Right cardiac atrium (tissue), 5 donors: ENCODE results near the gene LAMTOR2. TPM values are rescaled to one million over a fixed set of nuclear protein-coding genes. Genes with fewer than 3 reads are reported as not detected.

Experiments used
- ATAC-seq, 2 donors: fragments of 200-7000 bp; cut with Tn5 transposase; one replicate each; pipeline versions ENCODE4 v1.8.0 to v1.9.1; 2020; ENCODE audit warnings: moderate library complexity in 2 of 2, mild to moderate bottlenecking in 1 of 2
- DNase-seq, 3 donors: peaks; one replicate each; pipeline ENCODE4 v3.0.0-alpha.2; 2020
- H3K27ac ChIP-seq: one replicate; pipeline ENCODE4 v1.5.1; 2013; ENCODE audit warnings: mild to moderate bottlenecking, low read length, control low read depth, moderate library complexity
- H3K27me3 ChIP-seq: one replicate; pipeline ENCODE4 v1.6.1; 2013; ENCODE audit not compliant: control insufficient read depth, insufficient read depth
- H3K4me1 ChIP-seq: one replicate; pipeline ENCODE4 v1.6.1; 2013; ENCODE audit warnings: low read length; ENCODE audit not compliant: control insufficient read depth, insufficient read depth
- H3K4me3 ChIP-seq: one replicate; pipeline ENCODE4 v1.5.1; 2013; ENCODE audit warnings: low read length, control low read depth
- H3K9me3 ChIP-seq: one replicate; pipeline ENCODE4 v1.6.1; 2013; ENCODE audit warnings: low read length; ENCODE audit not compliant: control insufficient read depth
- WGBS: extraction: QIAGEN DNeasy Blood & Tissue Kit; methylation state at CpG from one replicate; pipeline ENCODE4 v1.1.7; 2013; 5-methylcytosine and 5-hydroxymethylcytosine counted together
- intact Hi-C, 4 donors: fragments of 100-400 bp; cut with DNase I; formaldehyde crosslinking; loops; one replicate each; pipeline versions ENCODE4 v1.11.0 to v1.14.0; 2022 to 2023
- long read RNA-seq, 4 donors: library from polyadenylated mRNA; unstranded; transcript quantifications; one replicate each; pipeline ENCODE4 v2.0.0, GENCODE V29; 2020 to 2021
- polyA plus RNA-seq: library from polyadenylated mRNA; stranded (reverse); fragments of 200-250 nt; gene quantifications from one replicate; pipeline ENCODE4 v1.2.3, GENCODE V29; 2013
- total RNA-seq, 4 donors: library from RNA; stranded (reverse); fragmentation: NEBNext Ultra II Directional; extraction: Animal tissue kit (Norgen Biotek cat#: 25700); gene quantifications; one replicate each; pipeline ENCODE4 v1.2.1, GENCODE V29; 2021
- donor health status: healthy with polysubstance abuse.
- donor health status: DM: no; HTN: yes; CAD: no.
- donor health status: DM: no; HTN: no; CAD: no.
- donor health status: DM: no; HTN: yes; CAD: no; lungs with severe emphysema.
- donor health status: DM: yes; HTN: yes; CAD: no.

The LAMTOR2 gene
- total RNA-seq = 10 to 100 TPM; 43.8 to 55.2 (median 51.5) TPM
- polyA plus RNA-seq = 100 TPM
- long read RNA-seq, donor 1, transcript LAMTOR2-203 (4 exons, 655 nt) = major isoform, 36 of 44 reads
- long read RNA-seq, donor 1, partial matches to known transcripts = 0 of 44 reads
- long read RNA-seq, donor 1, other reads (novel, unspliced or antisense) = 1 of 44 reads
- long read RNA-seq, donor 2, transcript LAMTOR2-203 (4 exons, 655 nt) = major isoform, 25 of 30 reads
- long read RNA-seq, donor 2, partial matches to known transcripts = 1 of 30 reads
- long read RNA-seq, donor 2, other reads (novel, unspliced or antisense) = 0 of 30 reads
- long read RNA-seq, donor 3, transcript LAMTOR2-203 (4 exons, 655 nt) = major isoform, 19 of 20 reads
- long read RNA-seq, donor 3, partial matches to known transcripts = 0 of 20 reads
- long read RNA-seq, donor 3, other reads (novel, unspliced or antisense) = 0 of 20 reads
- long read RNA-seq, donor 4, transcript LAMTOR2-203 (4 exons, 655 nt) = major isoform, 23 of 30 reads
- long read RNA-seq, donor 4, partial matches to known transcripts = 1 of 30 reads
- long read RNA-seq, donor 4, other reads (novel, unspliced or antisense) = 1 of 30 reads

- ATAC-seq (peak; percentile 92 to 94), DNase-seq (peak; percentile 99 to 100 (median 99))
- Histone ChIP-seq H3K4me1 (no peaks in the 10 kb centered on the region), H3K27me3 (no peaks in the 10 kb centered on the region), H3K27ac (peak within 1 kb of the TSS; percentile 99), H3K9me3 (no peaks in the 10 kb centered on the region), H3K4me3 (peak within 1 kb of the TSS; percentile 64)
- intact Hi-C loops = loop anchor here in 1 of 4 donors (10.0 kb wide), 1 partner anchor 50 kb away; no protein-coding TSS in a partner anchor
- WGBS = under 1% methylated on average over 53 of the region's 53 CpGs
Measured at GRCh38 chr1:156054500-156055280, at the start of gene LAMTOR2. Gene LAMTOR2, plus strand, starts transcription at chr1:156054782. Its CDS starts 108 bp downstream, at chr1:156054890.

DNA sequence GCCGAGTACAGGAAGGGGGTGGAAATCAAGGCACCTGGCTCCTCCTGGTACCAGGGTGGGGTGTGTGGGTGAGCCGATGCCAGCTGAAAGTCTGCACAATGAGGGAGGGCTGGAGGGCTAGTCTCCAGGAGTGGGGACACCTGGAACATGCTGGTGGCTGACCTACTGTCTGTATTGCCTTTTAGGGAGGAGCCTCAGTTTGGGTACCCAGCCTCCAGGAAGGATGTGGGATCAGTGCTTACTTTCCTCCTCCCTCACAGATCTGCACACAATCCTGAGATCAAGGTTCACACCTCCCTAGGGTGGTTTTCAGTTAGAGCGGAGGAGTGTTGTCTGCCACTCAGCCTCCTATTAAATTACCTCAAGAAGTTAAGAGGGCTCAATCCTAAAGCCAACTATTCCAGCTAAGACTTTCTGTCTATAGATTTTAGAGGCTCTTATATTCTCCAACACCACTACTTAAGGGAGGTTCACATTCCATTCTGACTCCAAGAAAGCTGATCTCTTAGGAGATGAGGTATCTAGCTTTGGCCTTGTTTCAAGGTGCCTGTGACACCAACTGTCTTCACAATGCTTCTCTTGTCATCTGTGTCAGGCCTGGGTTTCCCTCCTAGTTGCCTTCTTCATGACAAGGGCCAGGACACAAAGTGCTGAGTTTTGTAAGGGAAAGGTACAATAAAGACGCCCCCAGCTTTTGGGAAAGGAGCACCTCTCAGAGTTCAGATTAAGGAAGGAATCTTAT, 49.6 kb upstream of the LAMTOR2 start:
- DNase-seq (no peak), ATAC-seq (no peak)
- H3K4me3 ChIP-seq = no peak overlapping the region
- no peak overlapping the region for H3K27ac ChIP-seq
- no peaks in the 10 kb centered on the region for H3K4me1 ChIP-seq
- intact Hi-C loops = loop anchor here in 1 of 4 donors (10.0 kb wide), 1 partner anchor 50 kb away; the partner anchor contains the start of genes LAMTOR2 and UBQLN4
- H3K27me3 ChIP-seq = no peaks in the 10 kb centered on the region
- 65% methylated on average over 4 of the region's 4 CpGs for WGBS
- H3K9me3 ChIP-seq = no peaks in the 10 kb centered on the region

DNA sequence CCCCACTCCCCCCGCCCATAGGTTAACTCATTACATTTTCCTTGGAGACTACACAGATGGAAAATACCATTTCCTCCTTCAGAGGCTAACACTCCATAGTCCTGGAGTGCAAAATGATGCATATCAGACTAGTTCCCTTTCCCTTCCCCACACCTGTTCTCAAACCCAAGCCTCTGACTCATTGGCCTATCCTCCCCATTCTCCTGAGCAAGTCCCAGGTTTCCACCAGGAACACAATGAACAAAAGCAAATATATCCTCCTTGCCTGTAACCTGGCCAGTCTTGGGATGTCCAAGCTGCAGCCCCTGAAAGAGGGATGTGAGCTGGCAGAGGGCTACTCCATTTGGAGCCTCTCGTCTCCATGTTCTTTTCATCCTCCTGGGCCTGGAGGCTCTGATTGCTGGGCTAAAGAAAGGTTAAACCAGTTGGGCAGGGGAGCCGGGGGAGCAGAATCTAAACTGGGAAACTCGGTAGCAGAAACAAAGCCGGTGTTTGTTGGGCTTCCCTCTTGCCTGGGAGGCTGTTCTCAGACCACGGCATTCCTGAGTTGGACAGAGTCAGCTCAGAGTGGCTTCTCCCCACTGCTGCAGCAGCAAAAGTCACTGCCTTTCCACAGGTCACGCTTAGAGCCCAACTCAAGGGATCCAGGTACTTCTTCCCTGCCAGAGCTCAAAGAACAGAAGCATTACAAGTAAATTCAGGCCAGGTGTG, 47.8 kb upstream of the LAMTOR2 start:
- ATAC-seq (no peak), DNase-seq (no peak)
- H3K9me3 ChIP-seq = peaks cover 2% of the 10 kb centered on the region
- no peaks in the 10 kb centered on the region for H3K4me1 ChIP-seq
- no peaks in the 10 kb centered on the region for H3K27me3 ChIP-seq
- H3K27ac ChIP-seq = no peak overlapping the region
- intact Hi-C loops = loop anchor here in 1 of 4 donors (10.0 kb wide), 1 partner anchor 48 kb away; the partner anchor contains the start of genes LAMTOR2 and UBQLN4
- WGBS = 54% methylated on average over 7 of the region's 7 CpGs
- no peak overlapping the region for H3K4me3 ChIP-seq

DNA sequence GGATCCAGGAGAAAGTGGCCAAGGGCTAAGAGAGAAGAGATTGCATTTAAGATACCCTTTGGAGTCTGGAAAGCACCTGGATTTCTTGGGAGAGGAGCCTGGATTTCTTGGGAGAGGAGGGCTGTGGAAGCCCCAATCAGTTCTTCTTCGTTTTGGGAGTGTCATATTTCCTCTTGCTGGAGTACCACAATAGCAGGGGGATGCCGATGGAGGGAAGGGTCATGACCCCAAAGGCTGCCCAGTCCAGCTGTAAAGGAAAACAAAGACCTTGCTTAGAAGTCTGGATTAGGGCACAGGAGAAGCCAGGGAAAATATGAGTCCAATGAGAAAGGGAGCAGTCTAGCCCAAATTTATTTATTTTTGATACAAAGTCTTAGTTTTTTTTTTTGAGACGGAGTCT, 45.2 kb upstream of the LAMTOR2 start:
- H3K4me3 ChIP-seq = no peak overlapping the region
- DNase-seq = no peak
- WGBS = 49% methylated on average over 3 of the region's 3 CpGs
- H3K27me3 ChIP-seq = no peaks in the 10 kb centered on the region
- intact Hi-C loops = loop anchor here in 1 of 4 donors (10.0 kb wide), 1 partner anchor 45 kb away; the partner anchor contains the start of genes LAMTOR2 and UBQLN4
- H3K9me3 ChIP-seq = peaks cover 2% of the 10 kb centered on the region
- ATAC-seq = no peak
- H3K4me1 ChIP-seq = no peaks in the 10 kb centered on the region
- no peak overlapping the region for H3K27ac ChIP-seq

- H3K4me3 ChIP-seq = no peak overlapping the region
- H3K9me3 ChIP-seq = peaks cover 2% of the 10 kb centered on the region
- ATAC-seq (no peak), DNase-seq (no peak)
- H3K27me3 ChIP-seq = no peaks in the 10 kb centered on the region
- H3K27ac ChIP-seq = no peak overlapping the region
- intact Hi-C loops = no loop called here
- H3K4me1 ChIP-seq = no peaks in the 10 kb centered on the region
- 89% methylated on average over 4 of the region's 4 CpGs for WGBS
Measured at GRCh38 chr1:156012051-156012817, 42.3 kb upstream of the LAMTOR2 start.

- H3K9me3 ChIP-seq = peaks cover 2% of the 10 kb centered on the region
- H3K4me1 ChIP-seq = no peaks in the 10 kb centered on the region
- ATAC-seq = no peak
- H3K4me3 ChIP-seq = no peak overlapping the region
- 91% methylated on average over 7 of the region's 7 CpGs for WGBS
- intact Hi-C loops = no loop called here
- H3K27ac ChIP-seq = no peak overlapping the region
- no peaks in the 10 kb centered on the region for H3K27me3 ChIP-seq
- DNase-seq = no peak
Measured at GRCh38 chr1:156014829-156015228, 39.8 kb upstream of the LAMTOR2 start.

DNA sequence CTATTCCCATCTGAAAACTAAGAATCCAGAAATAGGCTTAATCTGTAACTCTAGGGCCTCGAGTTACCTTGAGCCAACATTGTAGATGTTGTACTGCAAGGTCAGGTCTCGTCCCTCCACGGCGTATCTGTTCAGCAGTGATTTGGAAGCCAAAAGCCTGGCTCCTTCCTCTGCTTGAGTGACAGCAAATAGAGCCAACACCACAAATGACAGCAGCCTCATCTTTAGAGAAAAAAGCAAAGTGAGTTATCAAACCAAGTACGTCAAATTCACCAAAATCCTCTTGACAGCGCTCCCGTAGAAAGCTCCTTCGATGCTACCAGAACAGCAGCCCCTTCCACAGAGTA, 34.7 kb upstream of the LAMTOR2 start:
- H3K27me3 ChIP-seq = no peaks in the 10 kb centered on the region
- no peaks in the 10 kb centered on the region for H3K4me1 ChIP-seq
- no peaks in the 10 kb centered on the region for H3K9me3 ChIP-seq
- ATAC-seq (no peak), DNase-seq (no peak)
- intact Hi-C loops = no loop called here
- H3K27ac ChIP-seq = peak overlapping the region; percentile 15
- H3K4me3 ChIP-seq = peak overlapping the region; percentile 88
- WGBS = 27% methylated on average over 8 of the region's 8 CpGs

- H3K4me3 ChIP-seq = peak within 1 kb of the TSS; percentile 88
- peak within 1 kb of the TSS; percentile 88 for H3K27ac ChIP-seq
- no peaks in the 10 kb centered on the region for H3K9me3 ChIP-seq
- no peaks in the 10 kb centered on the region for H3K27me3 ChIP-seq
- 0% methylated on average over 45 of the region's 45 CpGs for WGBS
- DNase-seq = peak; percentile 87 to 92 (median 90)
- H3K4me1 ChIP-seq = no peaks in the 10 kb centered on the region
- ATAC-seq = peak; percentile 97 to 98
- intact Hi-C loops = no loop called here
Measured at GRCh38 chr1:156020293-156021092, 34.1 kb upstream of the LAMTOR2 start, which contains the start of gene SSR2. Gene SSR2, minus strand, starts transcription at chr1:156020951. Its CDS starts 784 bp downstream, at chr1:156020167.

DNA sequence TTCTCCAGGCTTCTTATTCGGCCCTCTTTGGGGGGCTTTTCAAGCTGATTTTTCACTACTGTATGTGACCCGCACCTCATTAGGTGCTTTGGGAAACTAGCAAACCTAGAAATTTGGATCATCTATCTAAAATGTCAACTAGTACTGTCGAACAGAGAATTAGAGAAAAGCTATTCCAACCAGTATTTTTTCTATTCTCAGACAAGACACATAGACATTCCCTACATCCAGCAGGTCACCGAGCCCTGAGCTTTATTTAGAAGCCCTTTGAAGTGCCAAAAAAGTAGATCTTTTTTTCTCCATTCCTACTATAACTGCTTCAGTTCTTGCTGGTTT, 33.5 kb upstream of the LAMTOR2 start:
- intact Hi-C loops = no loop called here

More for the DNA sequence above, 33.5 kb upstream of the LAMTOR2 start:
- Histone ChIP-seq H3K4me3 (peak overlapping the region; percentile 88), H3K9me3 (no peaks in the 10 kb centered on the region), H3K27me3 (no peaks in the 10 kb centered on the region), H3K4me1 (no peaks in the 10 kb centered on the region), H3K27ac (no peak overlapping the region)
- WGBS = 4% methylated on average over 4 of the region's 4 CpGs
- DNase-seq (no peak), ATAC-seq (no peak)
